ENCODE data around the gene SLC4A4.

The SLC4A4 gene

DNA sequence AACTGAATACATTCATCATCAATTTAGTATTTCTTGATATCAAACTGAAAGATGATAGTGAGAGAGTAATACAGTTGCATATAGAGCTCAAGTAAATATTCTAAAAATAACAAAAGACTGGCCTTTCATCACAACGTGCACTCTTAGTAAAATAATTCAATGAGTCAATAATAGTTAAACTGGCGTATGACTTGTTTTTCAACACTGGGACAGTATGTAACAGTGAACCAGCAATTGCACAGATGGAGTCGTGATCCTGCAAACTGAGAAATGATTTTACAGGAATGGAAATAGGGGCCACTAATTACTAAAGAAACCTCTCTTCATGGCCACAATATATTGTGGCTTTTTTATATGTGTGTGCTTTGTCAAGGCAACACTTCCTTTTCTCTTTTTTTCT lies 137.4 kb downstream of the SLC4A4 start:
- no peak overlapping the region for H3K27ac ChIP-seq
- no peaks in the 10 kb centered on the region for H3K27me3 ChIP-seq (ENCODE audit: insufficient read depth, low read depth)

DNA sequence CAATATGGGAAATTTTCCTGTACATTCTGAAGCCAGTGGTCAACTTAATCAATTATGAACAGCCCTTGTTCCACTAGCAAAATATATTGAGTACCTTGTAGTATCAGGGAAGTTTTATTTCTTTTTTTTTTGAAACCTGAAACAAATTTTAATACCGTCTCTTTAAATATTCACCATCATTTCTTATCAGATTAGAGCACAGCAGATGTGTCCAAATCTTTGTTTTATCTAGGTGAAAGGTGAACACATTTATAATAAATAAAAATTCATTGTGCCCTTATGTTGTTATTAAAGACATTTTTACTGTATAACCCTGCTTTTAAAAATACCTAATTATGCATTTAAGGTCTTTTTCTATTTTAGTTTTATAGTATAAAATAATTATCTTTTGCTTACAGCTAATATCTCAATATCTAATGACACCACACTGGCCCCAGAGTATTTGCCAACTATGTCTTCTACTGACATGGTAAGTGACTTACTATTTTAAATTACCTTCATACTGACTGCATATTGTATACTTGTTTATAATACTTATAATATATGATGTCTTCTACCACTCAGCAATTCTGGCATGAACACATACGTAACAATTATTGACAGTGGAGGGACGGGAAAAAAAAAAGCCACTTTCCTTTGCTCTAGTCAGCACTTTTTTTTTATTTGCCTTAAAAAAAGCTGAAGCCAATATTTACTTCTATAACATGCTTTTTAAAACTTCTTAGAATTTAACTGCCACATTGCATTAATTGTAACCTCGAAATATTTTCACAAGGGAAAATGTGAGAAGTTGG lies 147.9 kb downstream of the SLC4A4 start:
- TF ChIP-seq, protein P1, sequence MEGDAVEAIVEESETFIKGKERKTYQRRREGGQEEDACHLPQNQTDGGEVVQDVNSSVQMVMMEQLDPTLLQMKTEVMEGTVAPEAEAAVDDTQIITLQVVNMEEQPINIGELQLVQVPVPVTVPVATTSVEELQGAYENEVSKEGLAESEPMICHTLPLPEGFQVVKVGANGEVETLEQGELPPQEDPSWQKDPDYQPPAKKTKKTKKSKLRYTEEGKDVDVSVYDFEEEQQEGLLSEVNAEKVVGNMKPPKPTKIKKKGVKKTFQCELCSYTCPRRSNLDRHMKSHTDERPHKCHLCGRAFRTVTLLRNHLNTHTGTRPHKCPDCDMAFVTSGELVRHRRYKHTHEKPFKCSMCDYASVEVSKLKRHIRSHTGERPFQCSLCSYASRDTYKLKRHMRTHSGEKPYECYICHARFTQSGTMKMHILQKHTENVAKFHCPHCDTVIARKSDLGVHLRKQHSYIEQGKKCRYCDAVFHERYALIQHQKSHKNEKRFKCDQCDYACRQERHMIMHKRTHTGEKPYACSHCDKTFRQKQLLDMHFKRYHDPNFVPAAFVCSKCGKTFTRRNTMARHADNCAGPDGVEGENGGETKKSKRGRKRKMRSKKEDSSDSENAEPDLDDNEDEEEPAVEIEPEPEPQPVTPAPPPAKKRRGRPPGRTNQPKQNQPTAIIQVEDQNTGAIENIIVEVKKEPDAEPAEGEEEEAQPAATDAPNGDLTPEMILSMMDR (conservative IDR thresholded peaks at IDR 0.05; ENCODE audit: low read depth, low read length), result no peak
- no peak overlapping the region for H3K27ac ChIP-seq
- no peaks in the 10 kb centered on the region for H3K27me3 ChIP-seq (ENCODE audit: insufficient read depth, low read depth)
- H4K20me1 ChIP-seq (ENCODE audit: insufficient read depth), result no peaks in the 10 kb centered on the region
- H3K36me3 ChIP-seq (ENCODE audit: insufficient read depth), result no peaks in the 10 kb centered on the region
- H3K4me1 ChIP-seq (ENCODE audit: low read depth, poor library complexity, severe bottlenecking), result no peaks in the 10 kb centered on the region
- no peak overlapping the region for H3K4me2 ChIP-seq
- H3K79me2 ChIP-seq (ENCODE audit: insufficient read depth, low read depth), result no peaks in the 10 kb centered on the region
- H3K9ac ChIP-seq, result no peak overlapping the region
- no peak overlapping the region for H3K4me3 ChIP-seq (IDR thresholded peaks at IDR 0.05; ENCODE audit: insufficient read depth, low read depth, low read length)
- H2AFZ ChIP-seq (ENCODE audit: low read depth), result no peak overlapping the region

More for the DNA sequence above, 137.4 kb downstream of the SLC4A4 start:
- H3K9ac ChIP-seq, result no peak overlapping the region
- TF ChIP-seq, protein P1 (conservative IDR thresholded peaks at IDR 0.05; ENCODE audit: low read depth, low read length), result no peak
- no peak overlapping the region for H3K4me3 ChIP-seq (IDR thresholded peaks at IDR 0.05; ENCODE audit: insufficient read depth, low read depth, low read length)
- no peaks in the 10 kb centered on the region for H3K4me1 ChIP-seq (ENCODE audit: low read depth, poor library complexity, severe bottlenecking)
- no peaks in the 10 kb centered on the region for H3K36me3 ChIP-seq (ENCODE audit: insufficient read depth)
- H3K79me2 ChIP-seq (ENCODE audit: insufficient read depth, low read depth), result no peaks in the 10 kb centered on the region
- no peaks in the 10 kb centered on the region for H4K20me1 ChIP-seq (ENCODE audit: insufficient read depth)
- H3K4me2 ChIP-seq, result no peak overlapping the region
- no peak overlapping the region for H2AFZ ChIP-seq (ENCODE audit: low read depth)

DNA sequence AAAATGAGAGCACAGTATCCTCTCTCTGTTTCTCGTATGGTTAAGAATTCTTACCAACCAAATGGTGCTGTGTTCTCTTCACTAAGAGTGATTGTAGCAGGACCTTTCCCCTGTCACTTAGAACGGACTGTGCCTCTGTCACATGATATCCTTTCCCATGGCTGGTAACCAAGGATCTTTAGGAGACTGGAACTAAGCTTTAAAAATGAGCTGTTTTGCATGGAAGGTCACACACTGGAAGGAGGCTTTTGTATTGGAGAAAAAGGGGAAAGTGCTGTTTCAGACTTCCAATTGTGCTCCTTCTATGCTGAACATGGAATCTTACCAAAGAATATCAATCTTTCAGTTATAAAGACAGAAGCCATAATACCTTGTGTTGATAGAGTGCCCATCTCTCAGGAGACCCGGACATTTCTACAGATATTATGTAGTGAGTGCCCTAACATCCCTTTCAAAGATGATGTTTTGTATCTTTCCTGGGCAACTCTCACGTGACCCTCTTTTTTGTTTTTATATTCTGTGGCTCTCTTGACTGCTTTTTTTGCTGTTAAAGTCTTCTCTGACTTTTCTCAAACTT lies 148.6 kb downstream of the SLC4A4 start:
- H3K27ac ChIP-seq, result no peak overlapping the region
- H3K27me3 ChIP-seq (ENCODE audit: insufficient read depth, low read depth), result no peaks in the 10 kb centered on the region
- H3K9ac ChIP-seq, result no peak overlapping the region
- H3K79me2 ChIP-seq (ENCODE audit: insufficient read depth, low read depth), result no peaks in the 10 kb centered on the region
- H4K20me1 ChIP-seq (ENCODE audit: insufficient read depth), result no peaks in the 10 kb centered on the region
- no peaks in the 10 kb centered on the region for H3K36me3 ChIP-seq (ENCODE audit: insufficient read depth)
- no peak overlapping the region for H2AFZ ChIP-seq (ENCODE audit: low read depth)
- TF ChIP-seq, protein P1 (conservative IDR thresholded peaks at IDR 0.05; ENCODE audit: low read depth, low read length), result no peak
- H3K4me1 ChIP-seq (ENCODE audit: low read depth, poor library complexity, severe bottlenecking), result no peaks in the 10 kb centered on the region
- H3K4me3 ChIP-seq (IDR thresholded peaks at IDR 0.05; ENCODE audit: insufficient read depth, low read depth, low read length), result no peak overlapping the region
- H3K4me2 ChIP-seq, result no peak overlapping the region

DNA sequence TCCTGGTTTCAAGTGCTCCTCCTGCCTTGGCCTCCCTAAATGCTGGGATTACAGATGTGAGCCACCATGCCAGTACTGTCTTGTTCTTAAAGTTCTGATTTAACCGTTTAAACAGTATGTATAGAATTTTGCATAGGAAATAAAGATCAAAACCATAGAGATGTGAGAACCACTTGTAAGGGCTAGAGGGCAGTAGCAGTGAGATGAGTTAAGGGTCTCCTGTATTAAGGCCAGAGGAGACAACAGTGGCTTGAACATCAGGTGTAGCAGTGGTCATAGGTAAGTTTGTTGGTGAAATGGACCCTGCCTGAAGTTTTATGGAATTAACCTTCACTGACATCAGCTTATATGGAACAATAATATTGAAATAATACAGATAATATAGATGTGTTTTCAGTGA lies 155.7 kb downstream of the SLC4A4 start:
- H2AFZ ChIP-seq (ENCODE audit: low read depth), result no peak overlapping the region
- H4K20me1 ChIP-seq (ENCODE audit: insufficient read depth), result no peaks in the 10 kb centered on the region
- H3K36me3 ChIP-seq (ENCODE audit: insufficient read depth), result no peaks in the 10 kb centered on the region
- no peaks in the 10 kb centered on the region for H3K4me1 ChIP-seq (ENCODE audit: low read depth, poor library complexity, severe bottlenecking)
- H3K4me3 ChIP-seq (IDR thresholded peaks at IDR 0.05; ENCODE audit: insufficient read depth, low read depth, low read length), result no peak overlapping the region
- H3K27me3 ChIP-seq (ENCODE audit: insufficient read depth, low read depth), result no peaks in the 10 kb centered on the region
- no peak overlapping the region for H3K27ac ChIP-seq
- no peak overlapping the region for H3K9ac ChIP-seq
- TF ChIP-seq, protein P1 (conservative IDR thresholded peaks at IDR 0.05; ENCODE audit: low read depth, low read length), result no peak
- H3K79me2 ChIP-seq (ENCODE audit: insufficient read depth, low read depth), result no peaks in the 10 kb centered on the region
- H3K4me2 ChIP-seq, result no peak overlapping the region

Measured in KMS-11 (cell line).